PC-3 (cell line): ENCODE results near the gene LEKR1. TPM values are rescaled to one million over a fixed set of nuclear protein-coding genes. Genes with fewer than 3 reads are reported as not detected.
A peak's percentile ranks its signal among the peaks of the same experiment; 100 is the strongest.

ENCODE experiments used
- ATAC-seq: fragments of 200-7000 bp; cut with Tn5 transposase; 2 replicates; pipeline ENCODE4 v1.9.1; 2020; ENCODE audit warnings: mild to moderate bottlenecking, moderate library complexity
- BruUV-seq: library from RNA; stranded (reverse); fragments of 400-500 nt; replicated peaks from 2 replicates; lab custom pipeline; 2021; lab: Mats Ljungman, UMichigan
- CTCF ChIA-PET: fragments of 300-600 bp; sonication (Branson Sonifier 250); formaldehyde crosslinking; loops from one replicate; lab custom pipeline; 2022; ENCODE audit warnings: antibody characterized with exemption; lab: Charles Lee
- POLR2A ChIA-PET: fragments of 300-600 bp; sonication (Branson Sonifier 250); formaldehyde crosslinking; loops from one replicate; lab custom pipeline; 2022; ENCODE audit warnings: antibody characterized with exemption; ENCODE audit not compliant: unreplicated experiment; lab: Charles Lee
- DNase-seq: peaks from one replicate; pipeline ENCODE4 v3.0.0-alpha.2; 2015
- H2AFZ ChIP-seq: fragments of 300-600 bp; sonication (generic); 2 replicates; pipeline ENCODE4 v1.6.0; 2016; ENCODE audit warnings: antibody characterized with exemption, low read length
- H3F3A ChIP-seq: fragments of 300-600 bp; sonication (generic); one replicate; pipeline ENCODE4 v1.6.0; 2017; ENCODE audit warnings: antibody characterized with exemption, low read length, control low read depth, mild to moderate bottlenecking; ENCODE audit not compliant: unreplicated experiment
- H3K27ac ChIP-seq: fragments of 300-600 bp; sonication (generic); 2 replicates; pipeline ENCODE4 v1.5.1; 2016; ENCODE audit warnings: mild to moderate bottlenecking, low read length
- H3K27me3 ChIP-seq: fragments of 300-600 bp; sonication (generic); 2 replicates; pipeline ENCODE4 v1.6.1; 2016; ENCODE audit warnings: low read length, mixed read lengths
- H3K36me3 ChIP-seq: fragments of 300-600 bp; sonication (generic); 2 replicates; pipeline ENCODE4 v1.6.1; 2016; ENCODE audit warnings: low read depth, mixed run types, low read length, mixed read lengths
- H3K4me1 ChIP-seq: fragments of 300-600 bp; sonication (generic); 2 replicates; pipeline ENCODE4 v1.5.1; 2016; ENCODE audit warnings: low read length; ENCODE audit not compliant: insufficient read depth
- H3K4me2 ChIP-seq: fragments of 300-600 bp; sonication (generic); 2 replicates; pipeline ENCODE4 v1.6.0; 2016; ENCODE audit warnings: low read length
- H3K4me3 ChIP-seq: fragments of 300-600 bp; sonication (generic); 2 replicates; pipeline ENCODE4 v1.5.1; 2016; ENCODE audit warnings: mild to moderate bottlenecking, low read length, mixed read lengths
- H3K79me2 ChIP-seq: fragments of 300-600 bp; sonication (generic); 2 replicates; pipeline ENCODE4 v1.6.1; 2017; ENCODE audit warnings: low read length, mixed read lengths
- H3K9ac ChIP-seq: fragments of 300-600 bp; sonication (generic); 2 replicates; pipeline ENCODE4 v1.6.0; 2016; ENCODE audit warnings: mild to moderate bottlenecking, low read length
- H3K9me2 ChIP-seq: fragments of 300-600 bp; sonication (generic); replicated peaks from 2 replicates; pipeline ENCODE4 v1.6.1; 2016; ENCODE audit warnings: mixed run types, low read length, mixed read lengths
- H3K9me3 ChIP-seq: fragments of 300-600 bp; sonication (generic); 2 replicates; pipeline ENCODE4 v1.6.1; 2016; ENCODE audit warnings: low read length, mixed read lengths
- H4K20me1 ChIP-seq: fragments of 300-600 bp; sonication (generic); 2 replicates; pipeline ENCODE4 v1.6.1; 2016; ENCODE audit warnings: low read length, mixed read lengths
- EZH2 ChIP-seq: fragments of 300-600 bp; sonication (generic); IDR thresholded peaks from one replicate; pipeline ENCODE4 v1.6.1; 2017; ENCODE audit warnings: antibody characterized with exemption, mild to moderate bottlenecking, low read length; ENCODE audit not compliant: unreplicated experiment
- EZH2phosphoT487 ChIP-seq: fragments of 300-600 bp; sonication (generic); IDR thresholded peaks from 2 replicates; pipeline ENCODE4 v1.6.1; 2018; ENCODE audit warnings: mild to moderate bottlenecking, antibody characterized with exemption, low read length, borderline replicate concordance
- intact Hi-C: fragments of 100-400 bp; cut with micrococcal nuclease; formaldehyde crosslinking; loops from 2 replicates; pipeline ENCODE4 v1.9.0; 2023
- total RNA-seq: library from RNA; depleted of rRNA; stranded (reverse); fragments of >200 nt; gene quantifications from 2 replicates; pipeline ENCODE4 v1.2.3, GENCODE V29; 2014
- TF ChIP-seq, protein P1 (sequence below): fragments of 300-600 bp; sonication (generic); conservative IDR thresholded peaks from 2 replicates; pipeline ENCODE4 v1.5.1; 2017; ENCODE audit warnings: antibody characterized with exemption, low read depth, mild to moderate bottlenecking, low read length

LEKR1 gene
- total RNA-seq, 1 experiment from 2014 or later = 0.15 TPM

DNA sequence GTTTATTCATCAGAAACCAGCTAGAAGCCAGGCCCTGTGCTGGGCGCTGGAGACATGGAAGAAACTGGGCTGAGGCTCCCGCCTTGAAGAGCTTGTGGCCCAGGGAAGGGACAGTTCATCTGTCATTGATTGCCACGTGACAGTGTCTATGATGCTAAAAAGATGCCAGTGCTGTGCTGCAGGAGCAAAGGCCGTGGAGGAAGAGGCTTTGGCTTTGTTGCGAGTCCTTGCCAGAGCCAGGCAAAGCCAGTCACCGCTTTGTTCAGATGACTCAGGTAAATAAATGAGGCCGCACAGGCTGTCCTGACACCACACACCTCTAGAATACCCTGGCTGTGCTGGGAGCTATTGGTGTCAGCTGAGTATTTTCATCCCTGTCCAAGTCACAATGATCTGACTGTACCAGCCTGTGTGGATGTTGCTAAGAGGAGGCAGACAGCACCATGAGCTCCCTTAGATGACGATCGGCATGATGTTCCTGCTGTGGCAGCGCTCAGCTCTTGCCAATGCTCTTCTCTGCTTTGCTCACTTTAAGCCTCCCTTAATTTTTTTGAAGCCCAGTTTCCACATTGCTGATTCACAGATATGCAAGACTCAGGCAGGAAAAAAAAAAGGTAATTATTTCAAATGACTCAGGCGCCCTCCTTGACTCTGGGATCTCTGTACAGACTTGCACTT lies 256.3 kb downstream of the LEKR1 start:
- BruUV-seq = no TSS peak
- intact Hi-C loops = loop anchor here (1.0 to 5.0 kb wide), 4 partner anchors 48 to 930 kb away; no protein-coding TSS in a partner anchor
- Histone ChIP-seq H3K9me3 (no peaks in the 10 kb centered on the region), H4K20me1 (no peaks in the 10 kb centered on the region), H3K4me1 (peaks cover 43% of the 10 kb centered on the region), H3K9me2 (no peaks in the 10 kb centered on the region), H3K4me2 (peak overlapping the region; percentile 80), H2AFZ (no peak overlapping the region), H3K9ac (peak overlapping the region; percentile 92), H3K36me3 (no peaks in the 10 kb centered on the region), H3K27ac (peak overlapping the region; percentile 97), H3F3A (peaks cover 4% of the 10 kb centered on the region), H3K4me3 (peak overlapping the region; percentile 38; the same call in 1 of the 2 replicates), H3K27me3 (no peaks in the 10 kb centered on the region), H3K79me2 (no peaks in the 10 kb centered on the region)
- POLR2A ChIA-PET = interaction anchor here (0.5 to 1.0 kb wide), 12 partner anchors 33 to 547 kb away, joined by 3 to 6 read pairs (median 4); no protein-coding TSS in a partner anchor
- no peak for TF ChIP-seq EZH2phosphoT487
- TF ChIP-seq EZH2 = no peak
- TF ChIP-seq, protein P1, sequence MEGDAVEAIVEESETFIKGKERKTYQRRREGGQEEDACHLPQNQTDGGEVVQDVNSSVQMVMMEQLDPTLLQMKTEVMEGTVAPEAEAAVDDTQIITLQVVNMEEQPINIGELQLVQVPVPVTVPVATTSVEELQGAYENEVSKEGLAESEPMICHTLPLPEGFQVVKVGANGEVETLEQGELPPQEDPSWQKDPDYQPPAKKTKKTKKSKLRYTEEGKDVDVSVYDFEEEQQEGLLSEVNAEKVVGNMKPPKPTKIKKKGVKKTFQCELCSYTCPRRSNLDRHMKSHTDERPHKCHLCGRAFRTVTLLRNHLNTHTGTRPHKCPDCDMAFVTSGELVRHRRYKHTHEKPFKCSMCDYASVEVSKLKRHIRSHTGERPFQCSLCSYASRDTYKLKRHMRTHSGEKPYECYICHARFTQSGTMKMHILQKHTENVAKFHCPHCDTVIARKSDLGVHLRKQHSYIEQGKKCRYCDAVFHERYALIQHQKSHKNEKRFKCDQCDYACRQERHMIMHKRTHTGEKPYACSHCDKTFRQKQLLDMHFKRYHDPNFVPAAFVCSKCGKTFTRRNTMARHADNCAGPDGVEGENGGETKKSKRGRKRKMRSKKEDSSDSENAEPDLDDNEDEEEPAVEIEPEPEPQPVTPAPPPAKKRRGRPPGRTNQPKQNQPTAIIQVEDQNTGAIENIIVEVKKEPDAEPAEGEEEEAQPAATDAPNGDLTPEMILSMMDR = no peak
- ATAC-seq (peak; percentile 69), DNase-seq (peak; percentile 92)
- CTCF ChIA-PET = interaction anchor here (0.5 to 1.7 kb wide), 13 partner anchors 16 to 1000 kb away, joined by 3 to 14 read pairs (median 4); no protein-coding TSS in a partner anchor

DNA sequence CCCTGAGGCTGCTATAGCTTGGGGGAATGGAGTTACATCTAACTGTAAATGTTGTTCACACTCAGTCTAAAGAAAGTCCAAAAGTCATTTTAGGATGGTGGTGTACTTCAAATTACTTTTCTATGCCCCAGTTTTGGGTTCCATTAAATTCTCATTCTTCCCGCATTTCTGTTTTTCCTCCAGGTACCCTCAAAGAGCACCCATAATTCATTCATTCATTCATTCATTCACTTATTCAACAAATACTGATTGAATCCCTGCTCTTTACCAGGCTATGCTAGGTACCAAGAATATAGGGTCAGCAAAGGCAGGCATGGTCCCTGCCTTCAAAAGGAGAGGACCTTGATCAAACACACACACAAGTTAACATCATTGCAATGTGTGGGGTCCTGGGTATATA lies 257.7 kb downstream of the LEKR1 start:
- intact Hi-C loops = loop anchor here (5.0 kb wide), 1 partner anchor 932 kb away; no protein-coding TSS in a partner anchor
- H3K27ac ChIP-seq = peak overlapping the region; percentile 97; the same call in 1 of the 2 replicates

More for the DNA sequence above, 257.7 kb downstream of the LEKR1 start:
- Histone ChIP-seq H3K36me3 (no peaks in the 10 kb centered on the region), H2AFZ (no peak overlapping the region), H3K4me2 (no peak overlapping the region), H3K79me2 (no peaks in the 10 kb centered on the region), H3K9me2 (no peaks in the 10 kb centered on the region), H3K9me3 (no peaks in the 10 kb centered on the region), H3K9ac (no peak overlapping the region), H3K4me3 (no peak overlapping the region), H3K4me1 (peaks cover 57% of the 10 kb centered on the region), H4K20me1 (no peaks in the 10 kb centered on the region), H3K27me3 (no peaks in the 10 kb centered on the region), H3F3A (peaks cover 4% of the 10 kb centered on the region)
- no TSS peak for BruUV-seq
- CTCF ChIA-PET = no interaction called here
- no peak for TF ChIP-seq EZH2
- TF ChIP-seq EZH2phosphoT487 = no peak
- TF ChIP-seq, protein P1 = no peak
- POLR2A ChIA-PET = no interaction called here
- DNase-seq (no peak), ATAC-seq (no peak)
